NCI-H2196 treated with DMSO at 0.1 percent for 48 hours (cell line): ENCODE data around the gene AGRN.
A peak's percentile ranks its signal among the peaks of the same experiment; 100 is the strongest.
"Not testable (repeated sequence)": the region's sequence is repeated elsewhere in the genome, so short reads cannot be mapped to it uniquely, and the experiment has no call there.

ENCODE experiments used
- DNase-seq: peaks from one replicate; lab custom pipeline; 2025; ENCODE audit not compliant: unreplicated experiment; lab: John Stamatoyannopoulos, UW

The AGRN gene

GRCh38 chr1:981491-981954 is 38.4 kb upstream of the AGRN start:
- no peak for DNase-seq

- DNase-seq: no peak
Measured at GRCh38 chr1:981955-982558, 37.9 kb upstream of the AGRN start, which contains the start of gene PERM1. PERM1 (minus strand) TSS chr1:982093; CDS start chr1:981029, 1,064 bp downstream.

DNA sequence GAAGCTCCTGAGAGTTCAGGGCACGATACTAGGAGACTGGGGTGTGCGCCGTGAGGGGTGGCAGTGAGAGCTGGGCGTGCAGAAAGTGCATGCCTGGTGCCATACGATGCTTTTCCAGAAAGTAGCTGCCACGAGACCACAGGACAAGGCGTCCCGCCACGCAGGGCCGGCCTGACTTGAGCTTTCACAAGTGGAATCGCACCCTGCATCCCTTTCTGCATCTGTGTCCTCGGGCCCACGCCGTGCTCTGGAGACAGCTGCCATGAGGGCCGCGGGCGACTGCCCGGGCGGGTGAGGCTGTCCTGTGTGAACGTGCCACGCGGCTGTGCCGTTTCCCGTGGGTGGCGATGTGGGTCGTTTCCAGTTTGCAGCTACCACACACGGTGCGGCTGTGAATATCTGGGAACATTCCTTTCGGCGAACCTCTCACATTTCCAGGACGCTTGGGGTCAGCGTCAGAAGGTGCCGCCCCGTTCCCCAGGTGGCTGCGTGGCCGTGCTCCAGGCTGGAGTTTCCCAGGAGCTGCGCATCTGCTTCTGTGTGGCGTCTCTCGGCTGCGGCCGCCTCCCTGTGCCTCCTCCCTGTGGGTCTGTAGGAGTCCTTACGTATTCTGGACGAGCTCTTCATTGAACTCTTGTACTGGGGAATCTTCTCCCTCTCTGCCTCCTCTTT is 37.0 kb upstream of the AGRN start:
- DNase-seq: no peak

DNA sequence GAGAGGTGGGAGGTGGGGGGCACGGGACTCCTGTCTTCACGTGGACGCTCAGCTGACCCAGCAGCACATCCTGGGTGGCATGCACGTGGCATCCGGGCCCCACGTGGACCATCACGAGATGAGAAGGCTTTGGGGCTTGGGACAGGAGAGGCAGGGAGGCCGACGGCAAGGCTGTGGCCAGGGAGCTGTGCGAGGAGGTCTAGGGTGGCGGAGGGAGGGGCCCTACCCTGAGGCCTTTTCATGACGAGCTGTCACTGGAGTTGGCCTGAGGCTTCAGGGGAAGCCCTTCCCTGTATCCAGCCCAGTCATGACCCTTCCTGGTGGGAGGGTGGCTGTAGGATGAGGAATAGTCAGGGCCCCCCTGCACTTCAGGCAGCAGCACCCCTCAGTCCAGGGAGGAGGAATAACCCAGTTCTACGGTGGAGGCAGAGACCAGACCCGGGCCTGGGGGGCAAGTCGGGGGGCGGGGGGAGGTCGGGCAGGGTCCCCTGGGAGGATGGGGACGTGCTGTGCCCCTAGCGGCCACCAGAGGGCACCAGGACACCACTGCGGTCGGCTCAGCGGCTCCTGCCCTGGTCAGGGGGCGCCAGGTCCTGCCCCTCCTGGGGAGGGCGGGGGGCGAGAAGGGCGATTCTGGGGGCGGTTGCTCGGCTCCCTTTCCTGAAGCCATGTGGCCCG is 36.0 kb upstream of the AGRN start:
- DNase-seq: no peak

DNA sequence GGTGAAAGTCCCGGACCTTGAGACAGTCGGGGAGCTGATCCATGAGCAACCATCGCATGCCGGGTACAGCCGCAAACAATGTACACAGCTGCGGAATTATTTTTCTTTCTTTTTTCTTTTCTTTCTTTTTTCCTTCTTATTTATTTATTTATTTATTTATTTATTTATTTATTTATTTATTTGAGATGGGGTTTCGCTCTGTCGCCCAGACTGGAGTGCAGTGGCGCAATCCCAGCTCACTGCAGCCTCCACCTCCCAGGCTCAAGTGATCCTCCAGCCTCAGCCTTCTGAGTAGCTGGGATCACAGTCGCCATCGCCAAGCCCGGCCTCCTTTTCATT is 35.5 kb upstream of the AGRN start:
- DNase-seq: no peak

- DNase-seq: no peak
Measured at GRCh38 chr1:985126-985525, 34.8 kb upstream of the AGRN start.

- DNase-seq: not testable (repeated sequence)
Measured at GRCh38 chr1:988061-988460, 31.9 kb upstream of the AGRN start.

DNA sequence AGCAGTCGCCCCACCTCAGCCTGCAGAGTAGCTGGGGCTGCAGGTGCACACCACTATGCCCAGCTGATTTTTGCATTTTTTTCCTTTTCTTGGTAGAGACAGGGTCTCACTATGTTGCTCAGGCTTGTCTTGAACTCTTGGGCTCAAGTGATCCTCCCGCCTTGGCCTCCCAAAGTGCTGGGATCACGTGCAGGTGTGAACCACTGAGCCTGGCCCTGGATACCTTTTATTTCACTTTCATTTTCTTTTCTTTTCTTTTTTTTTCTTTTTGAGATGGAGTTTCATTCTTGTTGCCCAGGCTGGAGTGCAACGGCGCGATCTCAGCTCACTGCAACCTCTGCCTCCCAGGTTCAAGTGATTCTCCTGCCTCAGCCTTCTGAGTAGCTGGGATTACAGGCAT is 28.6 kb upstream of the AGRN start:
- not testable (repeated sequence) for DNase-seq

DNA sequence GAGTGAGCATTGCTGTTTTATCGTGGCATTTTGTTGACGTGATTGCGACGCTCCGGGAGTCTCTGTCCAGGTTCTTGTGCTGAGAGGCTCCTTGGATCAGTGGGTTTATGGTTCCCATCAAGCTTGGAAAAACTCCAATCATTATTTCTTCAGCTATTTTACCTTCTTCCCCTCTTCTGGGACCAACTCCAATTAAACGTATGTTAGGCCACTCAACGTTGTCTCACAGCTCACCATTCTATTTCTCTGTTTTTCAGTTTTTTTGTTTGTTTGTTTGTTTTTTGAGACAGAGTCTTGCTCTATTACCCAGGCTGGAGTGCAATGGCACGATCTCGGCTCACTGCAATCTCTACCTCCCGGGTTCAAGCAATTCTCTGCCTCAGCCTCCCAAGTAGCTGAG is 28.0 kb upstream of the AGRN start:
- DNase-seq: no peak

DNA sequence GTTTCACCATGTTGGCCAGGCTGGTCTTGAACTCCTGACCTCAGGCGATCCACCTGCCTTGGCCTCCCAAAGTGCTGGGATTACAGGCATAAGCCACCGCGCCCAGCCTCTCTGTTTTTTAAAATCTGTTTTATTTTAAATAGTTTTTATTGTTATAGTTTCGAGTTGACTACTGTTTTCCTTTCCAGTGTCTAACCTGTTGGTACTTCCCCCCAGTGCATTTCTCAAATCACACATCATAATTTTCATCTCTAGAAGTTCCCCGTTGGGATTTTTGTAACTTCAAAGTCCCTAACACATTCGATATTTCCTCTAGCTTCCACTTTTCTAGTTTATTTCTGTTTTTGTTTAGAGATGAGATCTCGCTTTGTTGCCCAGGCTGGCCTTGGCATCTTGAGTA is 27.6 kb upstream of the AGRN start:
- DNase-seq: no peak

GRCh38 chr1:993379-993995 is 26.4 kb upstream of the AGRN start:
- DNase-seq: no peak

DNA sequence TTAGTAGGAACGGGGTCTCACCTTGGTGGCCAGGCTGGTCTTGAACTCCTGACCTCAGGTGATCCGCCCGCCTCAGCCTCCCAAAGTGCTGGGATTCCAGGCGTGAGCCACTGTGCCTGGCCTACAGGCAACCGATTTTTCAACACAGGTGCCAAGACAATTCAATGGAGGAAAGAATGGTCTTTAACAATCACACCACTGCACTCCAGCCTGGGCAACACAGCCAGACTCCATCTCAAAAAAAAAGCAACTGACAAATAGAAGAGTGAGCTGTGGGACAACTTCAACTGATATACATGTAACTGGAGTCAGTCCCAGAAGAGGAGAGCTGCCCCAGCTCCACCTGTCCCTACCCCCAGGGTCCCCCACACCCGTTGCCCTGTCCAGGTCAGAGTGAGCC is 25.4 kb upstream of the AGRN start:
- DNase-seq: not testable (repeated sequence)

- no peak for DNase-seq
Measured at GRCh38 chr1:995665-996633, 24.0 kb upstream of the AGRN start.

DNA sequence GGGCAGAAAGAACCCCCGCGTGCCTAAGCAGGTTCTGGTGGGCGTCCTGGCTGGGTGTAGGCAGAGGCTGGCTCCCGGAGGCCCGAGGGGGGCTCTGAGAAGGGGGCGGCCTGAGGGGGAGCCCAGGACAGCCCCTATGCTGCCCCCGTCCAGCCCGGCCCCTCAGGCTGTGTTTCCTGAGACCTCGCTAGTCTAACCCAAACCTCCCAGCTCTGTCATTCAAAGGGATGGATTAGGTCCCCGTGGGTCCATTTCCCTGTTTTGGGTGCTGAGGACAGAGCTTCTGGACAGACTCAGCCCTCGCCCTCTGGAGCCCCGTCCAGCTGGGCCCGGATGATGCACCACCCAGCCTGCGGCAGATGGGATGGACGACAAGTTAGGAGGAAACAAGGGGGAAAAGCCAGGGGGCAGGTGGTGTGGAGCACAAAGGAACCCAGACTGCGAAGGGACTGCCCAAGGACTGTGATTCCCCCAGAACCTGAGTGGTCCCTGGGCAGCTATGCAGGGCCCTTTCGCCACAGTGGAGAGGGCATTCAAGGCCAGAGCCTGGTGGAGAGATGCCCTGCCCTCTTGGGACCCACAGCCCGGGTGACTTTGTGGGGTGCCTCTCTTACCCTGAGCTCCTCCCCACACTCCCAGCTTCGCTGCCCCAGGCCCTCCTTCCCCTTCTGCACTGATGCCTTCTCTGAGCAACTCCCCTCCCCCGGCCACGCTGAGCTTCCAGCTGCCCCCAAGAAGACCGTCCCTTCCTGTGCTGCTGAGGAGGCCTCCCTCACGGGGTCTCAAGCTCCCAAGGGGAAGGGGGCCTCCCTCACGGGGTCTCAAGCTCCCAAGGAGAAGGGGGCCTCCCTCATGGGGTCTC is 22.8 kb upstream of the AGRN start:
- DNase-seq: no peak

DNA sequence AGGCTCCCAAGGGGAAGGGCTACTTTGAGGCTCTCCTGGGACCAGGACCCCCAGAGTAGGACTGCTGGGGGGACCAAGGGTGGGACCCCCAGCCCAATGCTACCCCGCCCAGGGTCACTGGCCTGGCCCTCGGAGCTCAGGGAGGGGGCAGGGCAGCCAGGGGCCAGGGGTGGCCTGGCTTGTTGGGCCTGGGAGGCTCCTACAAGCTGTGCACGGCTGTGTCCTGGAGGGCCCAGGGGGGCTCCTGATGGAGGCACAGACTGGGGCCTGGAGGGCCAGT is 22.3 kb upstream of the AGRN start:
- no peak for DNase-seq

DNA sequence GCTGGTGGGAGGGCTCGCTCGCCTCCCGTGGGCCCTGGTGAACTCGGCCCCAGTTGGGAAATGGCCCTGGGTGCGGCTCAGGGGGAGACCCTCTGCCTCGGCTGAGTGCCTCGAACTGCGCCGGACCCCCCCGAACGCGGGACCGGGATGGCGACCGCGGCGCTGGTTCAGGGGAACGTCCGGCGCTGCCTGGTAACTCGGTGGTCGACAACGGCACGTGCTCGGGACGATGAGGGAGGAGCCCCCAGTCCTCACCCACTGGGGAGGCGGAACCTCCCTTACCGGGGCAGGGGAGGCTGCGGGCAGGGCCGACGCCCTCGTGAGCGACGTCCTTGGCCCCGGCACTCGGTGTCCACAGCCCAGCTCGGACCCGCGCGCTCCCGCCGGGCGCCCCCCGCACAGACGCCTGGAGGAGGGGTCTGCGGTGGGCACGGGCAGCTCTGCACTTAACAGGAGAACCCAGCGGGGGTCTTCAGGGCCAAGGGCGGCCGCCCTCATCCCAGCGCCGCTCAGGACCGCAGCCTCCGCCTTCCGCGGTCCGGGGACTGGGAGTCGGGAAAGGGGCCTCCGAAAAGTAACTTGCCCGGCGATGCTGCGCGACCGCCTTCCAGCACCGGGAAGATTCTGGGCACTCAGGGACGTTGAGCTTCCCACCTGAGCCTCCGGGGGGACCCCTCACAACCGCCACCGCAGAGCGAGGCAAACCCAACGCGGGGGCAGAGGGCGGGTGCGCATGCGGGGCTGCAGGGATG is 21.8 kb upstream of the AGRN start:
- no peak for DNase-seq

DNA sequence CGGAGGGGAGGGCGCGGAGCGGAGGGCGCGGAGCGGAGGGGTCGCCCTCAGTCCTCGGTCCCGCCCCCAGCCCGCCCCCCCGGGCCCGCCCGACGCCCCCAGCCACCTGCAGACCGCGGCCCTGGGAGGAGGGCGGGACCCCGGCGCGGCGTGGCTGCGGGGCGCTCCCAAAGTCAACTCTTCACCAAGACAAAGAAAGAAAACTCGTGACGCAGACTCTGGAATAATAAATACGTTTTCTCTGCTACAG is 21.2 kb upstream of the AGRN start:
- DNase-seq: no peak

GRCh38 chr1:998995-999724 is 20.8 kb upstream of the AGRN start:
- no peak for DNase-seq

DNA sequence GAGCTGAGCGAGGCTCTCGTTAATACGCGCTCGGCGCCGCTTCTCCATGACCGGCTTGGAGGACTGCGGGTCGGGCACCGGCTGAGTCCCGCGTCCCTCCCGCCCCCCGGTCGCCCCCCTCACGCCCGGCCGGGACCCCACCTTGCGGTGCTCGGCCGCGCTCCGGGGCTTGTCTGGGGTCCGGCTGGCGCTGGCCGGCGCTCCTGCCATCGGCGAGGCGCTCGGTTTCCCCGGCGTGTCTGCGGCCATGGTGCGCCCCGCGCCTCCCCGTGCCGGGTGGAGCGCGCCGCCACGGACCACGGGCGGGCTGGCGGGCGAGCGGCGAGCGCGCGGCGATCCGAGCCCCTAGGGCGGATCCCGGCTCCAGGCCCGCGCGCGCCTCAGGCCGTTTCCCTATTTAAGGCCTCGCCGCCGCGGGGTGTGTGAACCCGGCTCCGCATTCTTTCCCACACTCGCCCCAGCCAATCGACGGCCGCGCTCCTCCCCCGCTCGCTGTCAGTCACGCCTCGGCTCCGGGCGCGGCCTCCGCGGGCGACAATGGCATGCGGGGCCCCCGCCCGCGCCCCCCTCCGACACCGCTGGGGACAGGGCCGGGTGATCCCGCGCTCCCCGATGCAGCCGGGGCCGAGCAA is 20.1 kb upstream of the AGRN start, which contains the start of gene HES4:
Gene HES4 (minus strand): TSS at position 373 of the 632 bp plus-strand sequence. CDS start 124 bp downstream, at position 249.
- DNase-seq: peak; percentile 75
